ENCODE measurements around the gene SPINK4. TPM values are rescaled to one million over a fixed set of nuclear protein-coding genes. Genes with fewer than 3 reads are reported as not detected.

SPINK4 gene
- polyA plus RNA-seq, 1 donor from 2014 or later: not detected

GRCh38 chr9:33257276-33257675, 17.3 kb downstream of the SPINK4 start:
- Histone ChIP-seq H3K27me3 (ENCODE audit: insufficient read depth, low read depth, low read length) (no peaks in the 10 kb centered on the region), H3K9me2 (ENCODE audit: insufficient read depth, low read length) (no peaks in the 10 kb centered on the region), H3K9ac (ENCODE audit: low read length) (no peak overlapping the region), H3K9me3 (ENCODE audit: low read length) (no peaks in the 10 kb centered on the region), H2AFZ (ENCODE audit: low read depth, low read length) (no peak overlapping the region), H3F3A (ENCODE audit: insufficient read depth, low read length, poor library complexity, severe bottlenecking) (no peaks in the 10 kb centered on the region), H3K27ac (ENCODE audit: low read length) (no peak overlapping the region), H3K4me2 (ENCODE audit: low read length) (no peak overlapping the region), H3K36me3 (ENCODE audit: insufficient read depth, low read length) (peaks cover 18% of the 10 kb centered on the region), H3K4me3 (ENCODE audit: low read length) (no peak overlapping the region), H4K20me1 (ENCODE audit: insufficient read depth) (no peaks in the 10 kb centered on the region), H3K79me2 (replicated peaks; ENCODE audit: insufficient read depth, low read length) (no peaks in the 10 kb centered on the region)
- TF ChIP-seq CTCF (IDR thresholded peaks at IDR 0.05; ENCODE audit: poor library complexity, severe bottlenecking) (no peak), RAD21 (conservative IDR thresholded peaks at IDR 0.05) (no peak), TAF1 (IDR thresholded peaks at IDR 0.05; ENCODE audit: low read depth) (no peak), SMC3 (conservative IDR thresholded peaks at IDR 0.05; ENCODE audit: poor library complexity) (no peak), POLR2AphosphoS5 (IDR thresholded peaks at IDR 0.05) (no peak), REST (IDR thresholded peaks at IDR 0.05; ENCODE audit: borderline replicate concordance) (no peak), MXI1 (conservative IDR thresholded peaks at IDR 0.05; ENCODE audit: poor library complexity, severe bottlenecking) (no peak), EZH2 (IDR thresholded peaks at IDR 0.05; ENCODE audit: borderline replicate concordance, insufficient read depth, low read length, poor library complexity, severe bottlenecking) (no peak), EP300 (conservative IDR thresholded peaks at IDR 0.05; ENCODE audit: poor library complexity, severe bottlenecking) (no peak)

- Histone ChIP-seq H3K9me3 (ENCODE audit: low read length) (no peaks in the 10 kb centered on the region), H2AFZ (ENCODE audit: low read depth, low read length) (no peak overlapping the region), H3F3A (ENCODE audit: insufficient read depth, low read length, poor library complexity, severe bottlenecking) (no peaks in the 10 kb centered on the region), H3K9ac (ENCODE audit: low read length) (no peak overlapping the region), H3K36me3 (ENCODE audit: insufficient read depth, low read length) (peaks cover 18% of the 10 kb centered on the region), H3K27me3 (ENCODE audit: insufficient read depth, low read depth, low read length) (no peaks in the 10 kb centered on the region), H3K4me3 (ENCODE audit: low read length) (no peak overlapping the region), H4K20me1 (ENCODE audit: insufficient read depth) (no peaks in the 10 kb centered on the region), H3K9me2 (ENCODE audit: insufficient read depth, low read length) (no peaks in the 10 kb centered on the region), H3K27ac (ENCODE audit: low read length) (no peak overlapping the region), H3K4me2 (ENCODE audit: low read length) (no peak overlapping the region), H3K79me2 (replicated peaks; ENCODE audit: insufficient read depth, low read length) (peaks cover 22% of the 10 kb centered on the region)
- TF ChIP-seq MXI1 (conservative IDR thresholded peaks at IDR 0.05; ENCODE audit: poor library complexity, severe bottlenecking): no peak
- no peak for TF ChIP-seq SMC3 (conservative IDR thresholded peaks at IDR 0.05; ENCODE audit: poor library complexity)
These were observed 20.4 kb downstream of the SPINK4 start for GRCh38 chr9:33260372-33260771.

All from neural cell (in vitro differentiated cells).